GM12878 (cell line): ENCODE data around the gene UNC45A. TPM values are rescaled to one million over a fixed set of nuclear protein-coding genes. Genes with fewer than 3 reads are reported as not detected.

Source experiments
- ATAC-seq: fragments of 200-7000 bp; cut with Tn5 transposase; 3 replicates; pipeline ENCODE4 v1.9.1; 2020; ENCODE audit warnings: mild to moderate bottlenecking, moderate library complexity
- BruUV-seq: library from RNA; stranded (reverse); fragments of 400-500 nt; replicated peaks from 2 replicates; lab custom pipeline; 2021; lab: Mats Ljungman, UMichigan
- CTCF ChIA-PET: fragments of 300-600 bp; sonication (Branson Sonifier 250); formaldehyde crosslinking; extraction: SDS; loops from one replicate; lab custom pipeline; 2021; ENCODE audit warnings: inconsistent platforms; lab: Yijun Ruan, JAX
- POLR2A ChIA-PET: fragments of 350-600 bp; formaldehyde crosslinking; extraction: SDS; loops from one replicate; lab custom pipeline; 2021; ENCODE audit warnings: inconsistent platforms; lab: Charles Lee
- RAD21 ChIA-PET: fragments of 300-600 bp; sonication (Branson Sonifier 250); formaldehyde crosslinking; loops from one replicate; lab custom pipeline; 2023; ENCODE audit warnings: antibody characterized with exemption; ENCODE audit not compliant: unreplicated experiment; lab: Charles Lee
- SMC1A ChIA-PET: fragments of 300-600 bp; sonication (Branson Sonifier 250); formaldehyde crosslinking; loops from one replicate; lab custom pipeline; 2023; ENCODE audit not compliant: unreplicated experiment, uncharacterized antibody; lab: Charles Lee
- DNase-seq: peaks from one replicate; pipeline ENCODE4 v3.0.0-alpha.2; 2011; ENCODE audit warnings: low read depth, low spot score
- FAIRE-seq: peaks from 3 replicates; lab custom pipeline; 2011; peaks lifted over from hg19 to GRCh38; lab: Jason Lieb, UNC
- H2AFZ ChIP-seq: 2 replicates; pipeline ENCODE4 v1.6.0; 2011; ENCODE audit warnings: low read depth, low read length, control low read depth; ENCODE audit not compliant: control insufficient read depth
- H3K27ac ChIP-seq: 2 replicates; pipeline ENCODE4 v1.5.1; 2011; ENCODE audit warnings: control low read depth; ENCODE audit not compliant: control insufficient read depth, insufficient read depth
- H3K27me3 ChIP-seq, 2 experiments: replicated peaks in 1 of 2; 2 replicates each; pipeline versions ENCODE4 v1.6.0 to v1.6.1; 2011; ENCODE audit warnings: low read length in 1 of 2; ENCODE audit not compliant: control insufficient read depth in 2 of 2, insufficient read depth in 2 of 2
- H3K36me3 ChIP-seq, 2 experiments: 2 replicates each; pipeline ENCODE4 v1.5.1; 2011; ENCODE audit warnings: low read length in 1 of 2; ENCODE audit not compliant: control insufficient read depth in 2 of 2, insufficient read depth in 2 of 2
- H3K4me1 ChIP-seq: 2 replicates; pipeline ENCODE4 v1.6.1; 2011; ENCODE audit warnings: mild to moderate bottlenecking, low read length, moderate library complexity, mixed read lengths; ENCODE audit not compliant: control insufficient read depth, insufficient read depth
- H3K4me2 ChIP-seq: 2 replicates; pipeline ENCODE4 v1.6.0; 2011; ENCODE audit warnings: control low read depth; ENCODE audit not compliant: control insufficient read depth, insufficient read depth
- H3K4me3 ChIP-seq: fragments of 200-600 bp; sonication (generic); 2 replicates; pipeline ENCODE4 v1.5.1; 2016
- H3K79me2 ChIP-seq: 2 replicates; pipeline ENCODE4 v1.6.0; 2011; ENCODE audit warnings: low read length; ENCODE audit not compliant: control insufficient read depth, insufficient read depth
- H3K9ac ChIP-seq: 2 replicates; pipeline ENCODE4 v1.8.0; 2011; ENCODE audit warnings: low read length, control low read depth, mixed read lengths; ENCODE audit not compliant: control insufficient read depth, insufficient read depth
- H3K9me3 ChIP-seq: replicated peaks from 3 replicates; pipeline ENCODE4 v1.5.1; 2011; ENCODE audit warnings: mild to moderate bottlenecking, low read length; ENCODE audit not compliant: control insufficient read depth, insufficient read depth
- H4K20me1 ChIP-seq: 2 replicates; pipeline ENCODE4 v1.6.0; 2011; ENCODE audit not compliant: control insufficient read depth, insufficient read depth
- BMI1 ChIP-seq: fragments of 450-650 bp; IDR thresholded peaks from 2 replicates; pipeline ENCODE4 v1.6.1; 2016; ENCODE audit warnings: mild to moderate bottlenecking, moderate library complexity, borderline replicate concordance
- CHD4 ChIP-seq: fragments of 200-600 bp; sonication (generic); IDR thresholded peaks from 2 replicates; pipeline ENCODE4 v1.6.1; 2016; ENCODE audit warnings: mild to moderate bottlenecking
- EED ChIP-seq: sonication (generic); IDR thresholded peaks from 2 replicates; pipeline ENCODE4 v1.6.1; 2016; ENCODE audit warnings: antibody characterized with exemption, low read depth
- IKZF2 ChIP-seq, 2 experiments: fragments of 450-650 bp; IDR thresholded peaks; 2 replicates each; pipeline ENCODE4 v1.6.1; 2017; ENCODE audit warnings: mild to moderate bottlenecking in 2 of 2, moderate library complexity in 2 of 2
- LARP7 ChIP-seq: fragments of 450-650 bp; IDR thresholded peaks from 2 replicates; pipeline ENCODE4 v1.6.1; 2017; ENCODE audit warnings: mild to moderate bottlenecking
- MXI1 ChIP-seq: fragments of 150-350 bp; IDR thresholded peaks from 2 replicates; pipeline ENCODE4 v1.6.1; 2011; ENCODE audit warnings: low read depth, mild to moderate bottlenecking, inconsistent platforms, low read length, improper control_type of control experiment
- NFXL1 ChIP-seq: fragments of 450-650 bp; IDR thresholded peaks from 2 replicates; pipeline ENCODE4 v1.6.1; 2017; ENCODE audit warnings: antibody characterized with exemption, mild to moderate bottlenecking, borderline replicate concordance
- NFYB ChIP-seq: IDR thresholded peaks from 2 replicates; pipeline ENCODE4 v1.6.1; 2011; ENCODE audit warnings: low read depth, mild to moderate bottlenecking, low read length, improper control_type of control experiment, moderate library complexity; ENCODE audit not compliant: insufficient read depth
- POLR2AphosphoS2 ChIP-seq: IDR thresholded peaks from 2 replicates; pipeline ENCODE4 v1.6.1; 2011; ENCODE audit warnings: low read depth, mild to moderate bottlenecking, low read length, improper control_type of control experiment, moderate library complexity
- RAD51 ChIP-seq: fragments of 450-650 bp; IDR thresholded peaks from 2 replicates; pipeline ENCODE4 v1.6.1; 2016; ENCODE audit warnings: moderate library complexity, mild to moderate bottlenecking, inconsistent platforms
- SIX5 ChIP-seq: IDR thresholded peaks from 2 replicates; pipeline ENCODE4 v1.6.1; 2011; ENCODE audit warnings: mild to moderate bottlenecking, low read depth, low read length, moderate library complexity; ENCODE audit not compliant: severe bottlenecking
- SMARCA5 ChIP-seq: fragments of 450-650 bp; IDR thresholded peaks from 2 replicates; pipeline ENCODE4 v1.6.1; 2017; ENCODE audit warnings: mild to moderate bottlenecking
- SMC3 ChIP-seq: IDR thresholded peaks from 2 replicates; pipeline ENCODE4 v1.6.1; 2011; ENCODE audit warnings: low read length, improper control_type of control experiment, borderline replicate concordance
- SP1 ChIP-seq: IDR thresholded peaks from one replicate; pipeline ENCODE4 v1.6.1; 2011; ENCODE audit warnings: low read depth, low read length
- TBL1XR1 ChIP-seq: IDR thresholded peaks from 2 replicates; pipeline ENCODE4 v1.6.1; 2012; ENCODE audit warnings: low read depth, low read length, improper control_type of control experiment
- WRNIP1 ChIP-seq: IDR thresholded peaks from 2 replicates; pipeline ENCODE4 v1.6.1; 2011; ENCODE audit warnings: low read depth, low read length, improper control_type of control experiment, borderline replicate concordance
- YY1 ChIP-seq: IDR thresholded peaks from 2 replicates; pipeline ENCODE4 v1.6.1; 2011; ENCODE audit warnings: low read depth, mild to moderate bottlenecking, low read length
- ZNF207 ChIP-seq: fragments of 450-650 bp; IDR thresholded peaks from 2 replicates; pipeline ENCODE4 v1.6.1; 2014; ENCODE audit warnings: antibody characterized with exemption, mild to moderate bottlenecking, borderline replicate concordance
- WGBS: methylation state at CpG from one replicate; pipeline ENCODE4 v1.1.6; 2016; ENCODE audit warnings: low lambda C conversion rate; ENCODE audit not compliant: insufficient replicate concordance, insufficient coverage; ENCODE audit errors: missing lambda C conversion rate; 5-methylcytosine and 5-hydroxymethylcytosine counted together
- in situ Hi-C: fragments of 300-500 bp; cut with MboI; formaldehyde crosslinking; loops from 9 replicates; pipeline ENCODE4 v1.14.3; 2018; ENCODE audit warnings: mixed read lengths
- intact Hi-C: fragments of 100-400 bp; cut with micrococcal nuclease; formaldehyde crosslinking; loops from one replicate; pipeline ENCODE4 v1.14.2; 2022; ENCODE audit not compliant: unreplicated experiment
- polyA plus RNA-seq, 11 experiments: library from polyadenylated mRNA; depleted of rRNA in 4 of 11; unstranded in 6 of 11; stranded (reverse) in 5 of 11; fragments of >200 nt; fragmentation: Nextera tagmentation in 4 of 11; fragmentation: Illumina TruSeq in 1 of 11; extraction: Ambion mirVana in 4 of 11; extraction: Trizol in 1 of 11; gene quantifications; 1 replicate in 1 of 11; 2 replicates in 10 of 11; pipeline versions ENCODE4 v1.2.1 to v1.2.3, GENCODE V29; 2011 to 2016; ENCODE audit warnings: inconsistent platforms in 2 of 11, missing spikeins in 2 of 11, low read depth in 1 of 11
- total RNA-seq, 4 experiments: library from RNA; depleted of rRNA in 3 of 4; stranded (reverse); fragments of >200 nt in 3 of 4; fragmentation: Illumina TruSeq in 1 of 4; extraction: Trizol in 1 of 4; gene quantifications; 2 replicates each; pipeline versions ENCODE4 v1.2.1 to v1.2.3, GENCODE V29; 2013 to 2021
- TF ChIP-seq, protein P1 (sequence below): fragments of 450-650 bp; IDR thresholded peaks from 2 replicates; pipeline ENCODE4 v1.6.1; 2018; ENCODE audit warnings: borderline replicate concordance, mild to moderate bottlenecking; ENCODE audit not compliant: partially characterized antibody
- TF ChIP-seq, protein P2 (sequence below): fragments of 150-350 bp; IDR thresholded peaks from 2 replicates; pipeline ENCODE4 v1.6.1; 2014; ENCODE audit warnings: mild to moderate bottlenecking, low read depth, low read length

UNC45A gene
- total and polyA plus RNA-seq, 10 of the 15 experiments (the other 5 are each of a cell fraction or from before 2014, with no cell fraction given), result 10.3 to 57.8 (median 40.5) TPM

DNA sequence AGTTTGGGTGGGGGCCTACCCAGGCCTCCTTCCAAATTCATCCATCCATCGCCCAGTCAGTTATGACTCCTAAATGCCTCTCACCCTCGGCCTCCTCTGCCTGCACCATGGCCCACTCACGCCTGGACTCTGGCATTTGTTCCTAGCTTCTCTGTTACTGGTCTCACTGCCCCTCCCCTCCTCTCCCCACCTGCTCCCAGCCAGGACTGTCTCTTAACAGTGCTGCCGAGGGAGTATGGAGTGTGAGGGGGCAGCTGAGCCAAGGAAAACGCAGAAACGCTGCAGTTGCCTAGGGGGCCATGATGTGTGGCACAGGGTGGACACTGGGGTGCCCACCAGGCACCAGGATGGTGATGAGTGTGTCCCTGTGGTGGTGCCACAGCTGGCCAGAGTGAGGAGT lies 22.7 kb downstream of the UNC45A start (continued):
- TF ChIP-seq, protein P1, sequence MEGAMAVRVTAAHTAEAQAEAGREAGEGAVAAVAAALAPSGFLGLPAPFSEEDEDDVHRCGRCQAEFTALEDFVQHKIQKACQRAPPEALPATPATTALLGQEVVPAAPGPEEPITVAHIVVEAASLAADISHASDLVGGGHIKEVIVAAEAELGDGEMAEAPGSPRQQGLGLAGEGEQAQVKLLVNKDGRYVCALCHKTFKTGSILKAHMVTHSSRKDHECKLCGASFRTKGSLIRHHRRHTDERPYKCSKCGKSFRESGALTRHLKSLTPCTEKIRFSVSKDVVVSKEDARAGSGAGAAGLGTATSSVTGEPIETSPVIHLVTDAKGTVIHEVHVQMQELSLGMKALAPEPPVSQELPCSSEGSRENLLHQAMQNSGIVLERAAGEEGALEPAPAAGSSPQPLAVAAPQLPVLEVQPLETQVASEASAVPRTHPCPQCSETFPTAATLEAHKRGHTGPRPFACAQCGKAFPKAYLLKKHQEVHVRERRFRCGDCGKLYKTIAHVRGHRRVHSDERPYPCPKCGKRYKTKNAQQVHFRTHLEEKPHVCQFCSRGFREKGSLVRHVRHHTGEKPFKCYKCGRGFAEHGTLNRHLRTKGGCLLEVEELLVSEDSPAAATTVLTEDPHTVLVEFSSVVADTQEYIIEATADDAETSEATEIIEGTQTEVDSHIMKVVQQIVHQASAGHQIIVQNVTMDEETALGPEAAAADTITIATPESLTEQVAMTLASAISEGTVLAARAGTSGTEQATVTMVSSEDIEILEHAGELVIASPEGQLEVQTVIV, result no peak
- no peak for TF ChIP-seq SMARCA5

DNA sequence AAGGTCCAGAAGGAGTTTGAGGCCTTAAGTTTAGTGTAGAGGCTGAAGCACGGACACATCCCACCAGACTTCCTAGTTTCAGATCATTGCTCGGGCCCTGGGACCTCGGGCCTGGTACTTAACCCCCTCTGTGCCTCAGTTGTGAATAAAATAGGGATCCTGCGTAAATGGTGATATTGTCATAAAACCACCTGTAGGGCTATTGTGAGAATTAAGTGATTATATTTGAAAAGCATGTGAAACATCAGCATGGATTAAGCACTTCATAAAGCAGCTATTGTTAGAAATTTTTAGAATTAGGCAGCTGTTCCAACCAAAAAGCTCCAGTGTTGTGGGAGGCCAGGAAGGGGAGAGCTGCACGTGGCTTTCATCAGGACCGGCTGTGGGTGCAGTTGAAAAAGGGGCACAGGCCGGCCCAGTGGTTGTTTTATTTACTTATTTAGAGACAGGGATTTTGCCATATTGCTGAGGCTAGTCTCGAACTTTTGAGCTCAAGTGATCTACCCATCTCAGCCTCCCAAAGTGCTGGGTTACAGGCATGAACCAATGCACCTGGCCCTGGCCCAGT lies 24.0 kb downstream of the UNC45A start:
- Histone ChIP-seq H3K4me1 (peaks cover 3% of the 10 kb centered on the region; the same call in 1 of the 2 replicates), H3K79me2 (peaks cover 24% of the 10 kb centered on the region)
- SMC1A ChIA-PET, result interaction anchor here (1.4 kb wide), 2 partner anchors 22 to 91 kb away, joined by 4 read pairs; no protein-coding TSS in a partner anchor
- no TSS peak for BruUV-seq
- RAD21 ChIA-PET, result interaction anchor here (0.6 kb wide), 1 partner anchor 630 kb away, joined by 3 read pairs; no protein-coding TSS in a partner anchor
- TF ChIP-seq POLR2AphosphoS2 (no peak), WRNIP1 (no peak), YY1 (no peak), SMARCA5 (no peak), SIX5 (no peak), LARP7 (no peak), ZNF207 (no peak), NFXL1 (no peak), CHD4 (no peak), MXI1 (no peak), SMC3 (no peak), EED (no peak), IKZF2 (IDR thresholded peaks at IDR 0.05) (no peak), BMI1 (no peak), TBL1XR1 (no peak), NFYB (no peak), SP1 (no peak), RAD51 (no peak)
- TF ChIP-seq, protein P2, sequence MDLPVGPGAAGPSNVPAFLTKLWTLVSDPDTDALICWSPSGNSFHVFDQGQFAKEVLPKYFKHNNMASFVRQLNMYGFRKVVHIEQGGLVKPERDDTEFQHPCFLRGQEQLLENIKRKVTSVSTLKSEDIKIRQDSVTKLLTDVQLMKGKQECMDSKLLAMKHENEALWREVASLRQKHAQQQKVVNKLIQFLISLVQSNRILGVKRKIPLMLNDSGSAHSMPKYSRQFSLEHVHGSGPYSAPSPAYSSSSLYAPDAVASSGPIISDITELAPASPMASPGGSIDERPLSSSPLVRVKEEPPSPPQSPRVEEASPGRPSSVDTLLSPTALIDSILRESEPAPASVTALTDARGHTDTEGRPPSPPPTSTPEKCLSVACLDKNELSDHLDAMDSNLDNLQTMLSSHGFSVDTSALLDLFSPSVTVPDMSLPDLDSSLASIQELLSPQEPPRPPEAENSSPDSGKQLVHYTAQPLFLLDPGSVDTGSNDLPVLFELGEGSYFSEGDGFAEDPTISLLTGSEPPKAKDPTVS, result no peak
- TF ChIP-seq, all 136 proteins: peak for 0
- DNase-seq, result no peak
- H3K4me3 ChIP-seq, result no peak overlapping the region
- no peak overlapping the region for H2AFZ ChIP-seq
- no peak overlapping the region for H3K4me2 ChIP-seq
- in situ Hi-C loops (loop anchor here (25.0 kb wide), 1 partner anchor 1372 kb away; the partner anchor contains the start of gene TICRR), intact Hi-C loops (loop anchor here (5.0 kb wide), 3 partner anchors 33 to 88 kb away; partner anchors contain the start of genes PRC1 and VPS33B)
- H3K9ac ChIP-seq, result no peak overlapping the region
- ChIA-PET CTCF (interaction anchor here (1.0 to 6.4 kb wide), 9 partner anchors 12 to 90 kb away, joined by 3 to 74 read pairs (median 6); partner anchors contain the start of genes HDDC3 and UNC45A), POLR2A (interaction anchor here (0.7 to 1.5 kb wide), 2 partner anchors 16 to 27 kb away, joined by 4 to 5 read pairs; partner anchors contain the start of gene HDDC3)
- 98% methylated on average over 8 of the region's 8 CpGs for WGBS
- no peaks in the 10 kb centered on the region for H3K9me3 ChIP-seq
- peaks cover 21% of the 10 kb centered on the region in 2 experiments for H3K36me3 ChIP-seq
- no peaks in the 10 kb centered on the region for H4K20me1 ChIP-seq
- no peak for ATAC-seq
- no peaks in the 10 kb centered on the region for H3K27me3 ChIP-seq
- no peak for FAIRE-seq
- no peak overlapping the region for H3K27ac ChIP-seq
